HepG2 (cell line): ENCODE data around the gene CPZ.

Experiments used
- ARNT2 ChIP-seq: sonication (generic); formaldehyde crosslinking; IDR thresholded peaks from 2 replicates; pipeline ENCODE4 v1.8.0; 2022; ENCODE audit warnings: mild to moderate bottlenecking, low read depth, missing genetic modification reagents, moderate library complexity
- EZH2 ChIP-seq: conservative IDR thresholded peaks from 2 replicates; pipeline ENCODE4 v1.6.1; 2012; ENCODE audit warnings: mild to moderate bottlenecking, low read depth, low read length, moderate library complexity
- FOXP4 ChIP-seq: sonication (generic); formaldehyde crosslinking; IDR thresholded peaks from 2 replicates; pipeline ENCODE4 v1.4.0; 2020; ENCODE audit warnings: missing genetic modification reagents
- NBN ChIP-seq: fragments of 450-650 bp; conservative IDR thresholded peaks from 2 replicates; pipeline ENCODE4 v1.6.1; 2017
- POLR2AphosphoS5 ChIP-seq: IDR thresholded peaks from 2 replicates; pipeline ENCODE4 v1.6.1; 2012; ENCODE audit warnings: low read depth, low read length
- REST ChIP-seq, 2 experiments: IDR thresholded peaks; 2 replicates each; pipeline ENCODE4 v1.6.1; 2011 to 2012; ENCODE audit warnings: low read length in 2 of 2, borderline replicate concordance in 1 of 2, low read depth in 1 of 2, mild to moderate bottlenecking in 1 of 2, moderate library complexity in 1 of 2
- SMC3 ChIP-seq: IDR thresholded peaks from 2 replicates; pipeline ENCODE4 v1.6.1; 2011; ENCODE audit warnings: low read length, improper control_type of control experiment
- ZNF530 ChIP-seq: sonication (generic); formaldehyde crosslinking; IDR thresholded peaks from 2 replicates; pipeline ENCODE4 v1.5.0; 2020; ENCODE audit warnings: low read depth, mild to moderate bottlenecking, missing genetic modification reagents
- ZNF549 ChIP-seq: sonication (generic); formaldehyde crosslinking; IDR thresholded peaks from 2 replicates; pipeline ENCODE4 v1.5.0; 2020; ENCODE audit warnings: missing genetic modification reagents
- ZNF775 ChIP-seq: sonication (generic); formaldehyde crosslinking; IDR thresholded peaks from 2 replicates; pipeline ENCODE4 v1.4.0; 2020; ENCODE audit warnings: missing genetic modification reagents, mild to moderate bottlenecking, moderate library complexity, borderline replicate concordance

DNA sequence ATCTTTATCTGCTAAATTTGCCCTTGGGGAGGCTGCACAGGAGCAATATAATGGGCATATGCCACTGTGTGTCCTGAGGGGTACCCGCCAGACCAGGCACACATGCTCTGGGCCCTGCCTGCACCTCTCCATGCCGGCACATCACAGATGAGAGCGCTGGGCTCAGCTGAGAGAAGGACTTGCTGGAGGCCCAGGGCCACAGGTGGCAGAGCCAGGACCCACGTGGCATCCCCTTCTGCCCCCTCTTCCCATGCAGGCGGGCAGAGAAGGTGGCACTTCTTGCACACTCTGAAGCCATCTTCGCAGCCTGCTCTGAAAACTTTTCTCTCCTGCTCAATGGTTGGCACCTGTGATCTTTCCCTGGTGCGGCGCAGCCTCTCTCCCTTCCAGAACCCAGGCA is 20.1 kb downstream of the CPZ start:
- TF ChIP-seq ZNF549 (CRISPR knock-in tag) (no peak), ZNF530 (CRISPR knock-in tag) (no peak), SMC3 (no peak), ZNF775 (CRISPR knock-in tag) (no peak), FOXP4 (CRISPR knock-in tag) (no peak), NBN (no peak), POLR2AphosphoS5 (no peak), REST (IDR thresholded peaks at IDR 0.05; ENCODE audit: borderline replicate concordance in 1 of 2, low read depth in 1 of 2, low read length in 2 of 2) (no peak), EZH2 (no peak), ARNT2 (no peak)
